Activated T-helper 1 cell treated with Interleukin-2 at 50 U/mL for 16 hours (primary cell): Measurements from ENCODE around the gene ZNF311.
"Not testable (repeated sequence)": the region's sequence is repeated elsewhere in the genome, so short reads cannot be mapped to it uniquely, and the experiment has no call there.

Experiments used
- DNase-seq: peaks from one replicate; pipeline ENCODE4 v3.0.0-alpha.2; 2020; ENCODE audit warnings: low read depth

ZNF311 gene

DNA sequence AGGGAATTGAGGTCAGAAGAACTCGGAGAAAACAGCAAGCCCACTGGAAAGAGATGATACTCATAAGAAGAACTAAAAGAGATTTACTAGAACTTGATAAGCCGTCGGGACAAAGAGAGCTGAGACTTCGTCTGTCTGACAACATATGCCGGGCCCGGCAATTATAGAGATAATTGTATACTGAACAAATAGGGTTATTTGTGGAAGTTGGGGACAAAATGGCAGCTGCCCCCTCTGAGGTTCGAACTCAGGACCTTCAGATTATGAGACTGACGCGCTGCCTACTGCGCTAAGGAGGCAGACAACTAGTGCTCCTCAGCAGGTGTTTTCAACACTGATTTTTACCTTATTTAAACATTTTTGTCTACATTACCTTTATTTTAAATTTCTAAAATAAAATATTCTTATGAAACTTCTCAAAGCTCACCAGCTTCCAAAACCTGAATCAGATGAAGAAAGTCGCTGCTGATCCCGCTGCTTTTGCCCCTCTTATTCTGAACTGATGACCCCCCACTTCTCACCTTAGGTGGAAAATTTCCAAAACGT, 52.0 kb downstream of the ZNF311 start:
- no peak for DNase-seq

GRCh38 chr6:28949656-28950195, 55.4 kb downstream of the ZNF311 start:
- DNase-seq = not testable (repeated sequence)

GRCh38 chr6:28948782-28949486, 56.2 kb downstream of the ZNF311 start:
- DNase-seq = no peak

DNA sequence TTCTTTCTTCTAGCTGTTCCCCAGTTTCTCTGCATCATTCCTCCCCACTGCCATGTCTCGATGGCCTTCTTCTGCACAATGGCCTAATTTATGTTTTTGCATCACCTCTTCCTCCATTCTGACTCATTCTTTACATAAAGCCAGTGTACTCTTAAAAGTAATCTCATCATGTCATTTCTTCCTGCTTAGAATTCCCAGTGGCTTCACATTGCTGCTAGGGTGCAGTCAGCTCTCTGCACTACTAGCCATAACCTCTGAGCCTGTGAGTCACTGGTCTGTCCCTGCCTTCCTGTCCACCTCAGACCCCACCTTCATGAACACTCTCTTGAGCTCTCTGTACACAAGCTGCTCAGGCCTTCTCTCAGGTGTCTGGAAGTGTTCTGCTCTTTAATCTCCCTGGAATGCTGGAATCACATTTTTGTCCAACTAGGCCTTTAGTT, 57.3 kb downstream of the ZNF311 start:
- DNase-seq = no peak

DNA sequence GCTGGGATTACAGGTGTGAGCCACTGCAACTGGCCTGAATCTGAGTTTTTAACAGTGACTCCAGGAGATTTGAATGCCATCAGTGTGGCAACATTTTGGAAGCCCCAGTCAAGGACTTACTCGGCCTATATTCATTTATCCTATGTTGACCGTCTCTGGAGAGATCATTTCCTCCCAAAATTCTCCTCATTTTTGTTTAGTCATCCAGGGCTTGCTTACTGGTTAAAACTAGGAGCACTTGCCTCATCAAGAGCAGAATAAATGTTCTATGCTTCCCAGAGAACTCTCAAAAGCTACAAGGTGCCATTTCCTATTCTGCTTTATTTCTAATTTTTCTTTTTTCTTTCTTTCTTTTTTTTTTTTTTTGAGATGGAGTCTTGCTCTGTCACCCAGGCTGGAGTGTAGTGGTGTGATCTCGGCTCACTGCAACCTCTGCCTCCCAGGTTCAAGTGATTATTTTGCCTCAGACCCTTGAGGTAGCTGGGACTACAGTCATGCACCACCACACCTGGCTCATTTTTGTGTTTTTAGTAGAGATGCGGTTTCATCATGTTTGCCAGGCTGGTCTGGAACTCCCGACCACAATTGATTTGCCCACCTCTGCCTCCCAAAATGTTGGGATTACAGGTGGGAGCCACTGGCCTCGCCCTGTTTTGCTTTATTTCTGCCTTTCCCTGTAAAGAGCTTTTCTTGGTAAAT, 57.9 kb downstream of the ZNF311 start:
- no peak for DNase-seq

DNA sequence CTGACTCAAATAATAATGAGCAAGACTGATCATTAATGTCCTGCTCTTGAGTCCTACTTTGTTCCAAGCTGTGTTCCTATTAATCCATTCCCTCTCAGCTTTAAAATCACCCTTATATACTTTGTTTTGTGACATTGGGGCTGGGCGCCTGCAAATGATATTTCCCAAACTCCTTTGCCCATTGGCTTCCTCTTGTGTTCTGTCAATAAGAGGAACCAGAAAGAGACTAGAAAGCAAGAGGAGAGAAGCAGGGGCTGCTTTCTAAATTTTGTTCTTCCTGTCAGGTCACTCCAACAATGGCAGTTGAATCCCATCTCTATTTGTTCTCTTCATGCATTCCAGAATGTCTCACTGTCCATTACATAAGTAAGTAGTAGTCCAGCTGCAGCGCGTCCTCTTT, 59.8 kb downstream of the ZNF311 start:
- no peak for DNase-seq
